ES-I3 (cell line): ENCODE measurements around the gene MORN1.

Experiments used
- H3K36me3 ChIP-seq: 2 replicates; pipeline ENCODE4 v1.6.1; 2013; ENCODE audit warnings: mild to moderate bottlenecking, low read length, control low read depth, moderate library complexity; ENCODE audit not compliant: insufficient read depth
- H3K4me1 ChIP-seq: 2 replicates; pipeline ENCODE4 v1.6.1; 2013; ENCODE audit warnings: mild to moderate bottlenecking, control low read depth, low read length; ENCODE audit not compliant: insufficient read depth
- H3K9ac ChIP-seq: 2 replicates; pipeline ENCODE4 v1.6.1; 2013; ENCODE audit warnings: low read depth, mild to moderate bottlenecking, low read length, moderate library complexity
- H3K9me3 ChIP-seq: 2 replicates; pipeline ENCODE4 v1.6.1; 2013; ENCODE audit warnings: mild to moderate bottlenecking, low read length, moderate library complexity; ENCODE audit not compliant: control insufficient read depth, insufficient read depth

MORN1 gene

GRCh38 chr1:2373551-2374251 lies 17.7 kb downstream of the MORN1 start:
- Histone ChIP-seq H3K9ac (no peak overlapping the region), H3K4me1 (no peaks in the 10 kb centered on the region), H3K9me3 (no peaks in the 10 kb centered on the region), H3K36me3 (no peaks in the 10 kb centered on the region)

GRCh38 chr1:2372551-2373490 lies 18.5 kb downstream of the MORN1 start:
- no peaks in the 10 kb centered on the region for H3K4me1 ChIP-seq
- no peak overlapping the region for H3K9ac ChIP-seq
- no peaks in the 10 kb centered on the region for H3K9me3 ChIP-seq
- H3K36me3 ChIP-seq = no peaks in the 10 kb centered on the region

GRCh38 chr1:2368053-2368744 lies 23.2 kb downstream of the MORN1 start:
- Histone ChIP-seq H3K9ac (no peak overlapping the region), H3K4me1 (no peaks in the 10 kb centered on the region), H3K9me3 (no peaks in the 10 kb centered on the region), H3K36me3 (no peaks in the 10 kb centered on the region)

- H3K9ac ChIP-seq = no peak overlapping the region
- no peaks in the 10 kb centered on the region for H3K9me3 ChIP-seq
- H3K4me1 ChIP-seq = no peaks in the 10 kb centered on the region
- H3K36me3 ChIP-seq = no peaks in the 10 kb centered on the region
Measured at GRCh38 chr1:2363847-2364513, 27.4 kb downstream of the MORN1 start.

- Histone ChIP-seq H3K9me3 (no peaks in the 10 kb centered on the region), H3K4me1 (no peaks in the 10 kb centered on the region), H3K9ac (no peak overlapping the region), H3K36me3 (no peaks in the 10 kb centered on the region)
Measured at GRCh38 chr1:2360588-2361364, 30.6 kb downstream of the MORN1 start.

- Histone ChIP-seq H3K4me1 (no peaks in the 10 kb centered on the region), H3K9ac (no peak overlapping the region), H3K9me3 (no peaks in the 10 kb centered on the region), H3K36me3 (no peaks in the 10 kb centered on the region)
Measured at GRCh38 chr1:2358651-2359640, 32.4 kb downstream of the MORN1 start.

- no peak overlapping the region for H3K9ac ChIP-seq
- H3K36me3 ChIP-seq = no peaks in the 10 kb centered on the region
- no peaks in the 10 kb centered on the region for H3K9me3 ChIP-seq
Measured at GRCh38 chr1:2358072-2358471, 33.3 kb downstream of the MORN1 start.

GRCh38 chr1:2356911-2357845 lies 34.2 kb downstream of the MORN1 start:
- no peaks in the 10 kb centered on the region for H3K9me3 ChIP-seq
- H3K36me3 ChIP-seq = no peaks in the 10 kb centered on the region
- no peaks in the 10 kb centered on the region for H3K4me1 ChIP-seq
- H3K9ac ChIP-seq = no peak overlapping the region

More at GRCh38 chr1:2358072-2358471, 33.3 kb downstream of the MORN1 start:
- H3K4me1 ChIP-seq = no peaks in the 10 kb centered on the region

GRCh38 chr1:2356401-2356800 lies 35.0 kb downstream of the MORN1 start:
- no peak overlapping the region for H3K9ac ChIP-seq
- H3K36me3 ChIP-seq = no peaks in the 10 kb centered on the region
- no peaks in the 10 kb centered on the region for H3K9me3 ChIP-seq

GRCh38 chr1:2355373-2356261 lies 35.7 kb downstream of the MORN1 start:
- Histone ChIP-seq H3K9ac (no peak overlapping the region), H3K36me3 (no peaks in the 10 kb centered on the region), H3K4me1 (no peaks in the 10 kb centered on the region), H3K9me3 (no peaks in the 10 kb centered on the region)

More at GRCh38 chr1:2356401-2356800, 35.0 kb downstream of the MORN1 start:
- H3K4me1 ChIP-seq = no peaks in the 10 kb centered on the region
